Neutrophil (primary cell): ENCODE measurements around the gene BANK1.

Source experiments
- H3K27ac ChIP-seq: fragments of 200-600 bp; sonication (generic); 2 replicates; pipeline ENCODE4 v1.5.1; 2016; ENCODE audit warnings: mild to moderate bottlenecking, moderate library complexity
- H3K27me3 ChIP-seq: fragments of 200-600 bp; sonication (generic); 2 replicates; pipeline ENCODE4 v1.6.0; 2016; ENCODE audit warnings: mild to moderate bottlenecking
- H3K36me3 ChIP-seq: fragments of 200-600 bp; sonication (generic); 2 replicates; pipeline ENCODE4 v1.5.1; 2017
- H3K4me1 ChIP-seq, 2 experiments: fragments of 200-600 bp in 1 of 2; sonication (generic) in 1 of 2; 1 replicate in 1 of 2; 2 replicates in 1 of 2; pipeline versions ENCODE4 v1.5.1 to v1.6.1; 2013 to 2016; ENCODE audit warnings: low read depth in 1 of 2, low read length in 1 of 2, mild to moderate bottlenecking in 1 of 2, moderate library complexity in 1 of 2; ENCODE audit not compliant: control insufficient read depth in 1 of 2, insufficient read depth in 1 of 2
- H3K4me3 ChIP-seq, 2 experiments: fragments of 200-600 bp in 1 of 2; sonication (generic) in 1 of 2; 1 replicate in 1 of 2; 2 replicates in 1 of 2; pipeline ENCODE4 v1.5.1; 2013 to 2016; ENCODE audit warnings: low read depth in 1 of 2, low read length in 1 of 2, mild to moderate bottlenecking in 1 of 2, moderate library complexity in 1 of 2
- H3K9me3 ChIP-seq: fragments of 200-600 bp; sonication (generic); 2 replicates; pipeline ENCODE4 v1.5.1; 2016
- TF ChIP-seq, protein P1 (sequence below): fragments of 200-600 bp; sonication (generic); IDR thresholded peaks from 2 replicates; pipeline ENCODE4 v1.5.1; 2016; ENCODE audit warnings: antibody characterized with exemption

BANK1 gene

DNA sequence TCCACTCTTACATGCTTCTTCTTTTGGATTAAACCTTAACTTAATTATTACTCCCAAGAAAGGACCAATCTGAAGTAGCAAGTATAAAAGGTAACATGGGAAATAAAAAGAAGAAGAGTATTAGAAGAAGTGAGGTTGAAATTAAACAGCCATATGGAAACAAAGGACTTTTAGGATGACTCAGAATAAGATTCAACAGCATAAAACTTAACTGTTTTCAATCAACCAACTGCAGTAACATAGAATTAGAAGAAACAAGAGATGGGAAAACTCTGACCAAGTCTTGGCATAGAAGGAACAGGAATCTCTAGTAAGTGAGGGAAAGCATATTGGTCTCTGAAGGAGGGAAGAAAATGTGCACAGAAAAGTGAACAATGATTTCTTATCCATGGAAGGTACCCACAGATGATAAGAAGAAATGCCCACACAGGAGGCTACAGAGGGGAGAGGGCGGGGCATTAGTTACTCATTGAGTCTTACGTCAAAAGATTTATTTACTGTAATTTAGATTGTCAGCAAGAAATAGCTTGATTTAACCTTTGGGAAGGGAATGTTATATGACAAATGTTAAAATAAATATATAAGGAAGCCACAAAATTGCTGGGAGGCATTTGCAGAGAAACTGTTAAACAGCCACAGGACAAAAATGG lies 177.3 kb downstream of the BANK1 start:
- TF ChIP-seq, protein P1, sequence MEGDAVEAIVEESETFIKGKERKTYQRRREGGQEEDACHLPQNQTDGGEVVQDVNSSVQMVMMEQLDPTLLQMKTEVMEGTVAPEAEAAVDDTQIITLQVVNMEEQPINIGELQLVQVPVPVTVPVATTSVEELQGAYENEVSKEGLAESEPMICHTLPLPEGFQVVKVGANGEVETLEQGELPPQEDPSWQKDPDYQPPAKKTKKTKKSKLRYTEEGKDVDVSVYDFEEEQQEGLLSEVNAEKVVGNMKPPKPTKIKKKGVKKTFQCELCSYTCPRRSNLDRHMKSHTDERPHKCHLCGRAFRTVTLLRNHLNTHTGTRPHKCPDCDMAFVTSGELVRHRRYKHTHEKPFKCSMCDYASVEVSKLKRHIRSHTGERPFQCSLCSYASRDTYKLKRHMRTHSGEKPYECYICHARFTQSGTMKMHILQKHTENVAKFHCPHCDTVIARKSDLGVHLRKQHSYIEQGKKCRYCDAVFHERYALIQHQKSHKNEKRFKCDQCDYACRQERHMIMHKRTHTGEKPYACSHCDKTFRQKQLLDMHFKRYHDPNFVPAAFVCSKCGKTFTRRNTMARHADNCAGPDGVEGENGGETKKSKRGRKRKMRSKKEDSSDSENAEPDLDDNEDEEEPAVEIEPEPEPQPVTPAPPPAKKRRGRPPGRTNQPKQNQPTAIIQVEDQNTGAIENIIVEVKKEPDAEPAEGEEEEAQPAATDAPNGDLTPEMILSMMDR, result no peak
- Histone ChIP-seq H3K27me3 (no peaks in the 10 kb centered on the region), H3K4me3 (no peak overlapping the region), H3K4me1 (no peaks in the 10 kb centered on the region), H3K27ac (no peak overlapping the region), H3K36me3 (no peaks in the 10 kb centered on the region), H3K9me3 (no peaks in the 10 kb centered on the region)

GRCh38 chr4:101968364-101968763 lies 177.8 kb downstream of the BANK1 start:
- H3K27ac ChIP-seq, result no peak overlapping the region
- H3K4me1 ChIP-seq, result no peaks in the 10 kb centered on the region
- TF ChIP-seq, protein P1, result no peak
- no peak overlapping the region for H3K4me3 ChIP-seq
- no peaks in the 10 kb centered on the region for H3K27me3 ChIP-seq
- no peaks in the 10 kb centered on the region for H3K36me3 ChIP-seq
- no peaks in the 10 kb centered on the region for H3K9me3 ChIP-seq

DNA sequence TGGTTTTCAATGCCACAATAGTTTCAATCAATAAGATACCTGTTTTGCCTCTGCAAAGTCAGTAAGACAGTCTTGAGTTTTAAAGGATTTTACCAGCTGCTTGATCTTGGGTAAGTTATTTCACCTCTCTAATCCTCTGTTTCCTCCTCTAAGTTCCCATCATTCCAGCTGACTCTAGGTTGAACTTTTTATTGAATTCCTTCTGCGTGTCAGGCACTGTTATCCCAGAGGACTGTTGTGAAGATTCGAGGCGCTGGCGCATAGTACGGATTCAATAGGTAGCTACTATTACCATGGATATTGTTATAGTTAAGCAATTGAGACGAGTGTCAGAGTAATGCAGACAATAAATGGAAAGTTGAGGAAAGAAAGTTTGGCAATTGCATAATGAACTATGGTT lies 179.4 kb downstream of the BANK1 start:
- H3K4me3 ChIP-seq, result no peak overlapping the region
- H3K27me3 ChIP-seq, result no peaks in the 10 kb centered on the region
- H3K4me1 ChIP-seq, result no peaks in the 10 kb centered on the region
- no peaks in the 10 kb centered on the region for H3K36me3 ChIP-seq
- H3K9me3 ChIP-seq, result no peaks in the 10 kb centered on the region
- TF ChIP-seq, protein P1, result no peak
- no peak overlapping the region for H3K27ac ChIP-seq

GRCh38 chr4:101970547-101971155 lies 180.1 kb downstream of the BANK1 start:
- Histone ChIP-seq H3K27me3 (no peaks in the 10 kb centered on the region), H3K27ac (no peak overlapping the region), H3K4me1 (no peaks in the 10 kb centered on the region), H3K36me3 (no peaks in the 10 kb centered on the region), H3K9me3 (no peaks in the 10 kb centered on the region), H3K4me3 (no peak overlapping the region)
- TF ChIP-seq, protein P1, result no peak

DNA sequence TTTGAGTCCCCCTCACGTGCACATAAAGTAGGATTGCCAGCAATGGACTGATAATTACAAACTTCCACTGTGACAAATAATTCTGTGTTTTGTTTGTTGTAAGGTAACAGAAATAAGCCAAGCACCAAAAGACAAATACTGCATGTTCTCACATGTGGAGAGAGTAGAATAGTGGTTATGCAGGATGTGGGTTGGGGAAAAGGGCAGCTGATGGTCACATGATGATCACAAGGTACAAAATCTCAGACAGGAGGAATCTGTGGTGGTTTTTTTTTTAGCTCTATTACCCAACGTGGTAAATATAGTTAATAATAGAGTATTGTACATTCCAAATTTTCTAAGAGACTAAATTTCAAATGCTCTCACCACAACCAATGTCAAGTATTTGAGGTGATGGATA lies 182.3 kb downstream of the BANK1 start:
- no peak overlapping the region for H3K4me3 ChIP-seq
- no peak overlapping the region for H3K27ac ChIP-seq
- H3K36me3 ChIP-seq, result no peaks in the 10 kb centered on the region
- no peaks in the 10 kb centered on the region for H3K27me3 ChIP-seq
- TF ChIP-seq, protein P1, result no peak
- H3K4me1 ChIP-seq, result no peaks in the 10 kb centered on the region
- no peaks in the 10 kb centered on the region for H3K9me3 ChIP-seq
